HCT116 (cell line): ENCODE data around the gene DPP10.

Experiments
- CBX3 ChIP-seq: IDR thresholded peaks from 2 replicates; pipeline ENCODE4 v1.6.1; 2012; ENCODE audit warnings: low read depth
- CTCF ChIP-seq, 3 experiments: fragments of 200-600 bp in 1 of 3; sonication (generic) in 1 of 3; IDR thresholded peaks in 2 of 3; conservative IDR thresholded peaks in 1 of 3; 2 replicates each; pipeline ENCODE4 v1.5.1; 2012 to 2017; ENCODE audit warnings: low read depth in 2 of 3, low read length in 2 of 3, antibody characterized with exemption in 1 of 3, borderline replicate concordance in 1 of 3, control low read depth in 1 of 3, mild to moderate bottlenecking in 1 of 3, mixed read lengths in 1 of 3, mixed run types in 1 of 3, moderate library complexity in 1 of 3; ENCODE audit not compliant: insufficient read depth in 1 of 3
- EZH2phosphoT487 ChIP-seq: fragments of 200-600 bp; IDR thresholded peaks from 2 replicates; pipeline ENCODE4 v1.6.1; 2018; ENCODE audit warnings: antibody characterized with exemption, borderline replicate concordance
- POLR2A ChIP-seq: IDR thresholded peaks from 2 replicates; pipeline ENCODE4 v1.7.0; 2011; ENCODE audit warnings: borderline replicate concordance; ENCODE audit not compliant: insufficient read depth, insufficient read length; ENCODE audit errors: extremely low read depth
- ZNF274 ChIP-seq: fragments of 200-500 bp; sonication (Bioruptor generic); IDR thresholded peaks from 2 replicates; pipeline ENCODE4 v1.6.1; 2014; ENCODE audit warnings: mild to moderate bottlenecking, low read depth, low read length, inconsistent platforms

DNA sequence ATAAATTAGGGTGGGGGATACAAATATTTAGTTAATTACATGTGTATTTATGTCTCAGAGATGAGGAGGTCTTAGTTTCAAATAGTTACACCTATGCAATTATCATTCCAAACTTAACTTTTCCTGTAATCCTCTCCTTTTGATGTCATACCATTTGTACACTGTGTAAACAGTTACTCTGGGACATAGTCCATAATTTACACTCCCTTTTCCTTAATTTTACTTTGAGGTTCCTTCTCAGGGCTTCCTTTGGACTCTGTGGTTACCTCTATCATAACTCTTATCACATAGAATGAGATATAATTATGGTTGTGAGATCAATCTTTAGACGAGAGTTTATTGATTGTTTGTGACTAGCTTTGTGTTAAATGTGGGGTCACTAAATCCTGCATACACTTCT lies 84.4 kb downstream of the DPP10 start:
- TF ChIP-seq CBX3 (no peak), CTCF (IDR thresholded peaks at IDR 0.05 in 2 of 3, conservative IDR thresholded peaks at IDR 0.05 in 1 of 3; ENCODE audit: borderline replicate concordance in 1 of 3, insufficient read depth in 1 of 3, low read depth in 2 of 3, low read length in 2 of 3) (no peak), POLR2A (no peak), EZH2phosphoT487 (no peak), ZNF274 (no peak)
